K562 (cell line): ENCODE data around the gene ARL6IP4. TPM values are rescaled to one million over a fixed set of nuclear protein-coding genes. Genes with fewer than 3 reads are reported as not detected.
"Not testable (repeated sequence)": the region's sequence is repeated elsewhere in the genome, so short reads cannot be mapped to it uniquely, and the experiment has no call there.

Experiments used
- ATAC-seq: fragments of 200-7000 bp; cut with Tn5 transposase; 3 replicates; pipeline ENCODE4 v1.9.1; 2020; ENCODE audit warnings: moderate library complexity
- BruUV-seq: library from RNA; stranded (reverse); fragments of 400-500 nt; replicated peaks from 2 replicates; lab custom pipeline; 2021; lab: Mats Ljungman, UMichigan
- CTCF ChIA-PET: fragments of 300-600 bp; formaldehyde crosslinking; extraction: SDS; loops from one replicate; lab custom pipeline; 2021; ENCODE audit warnings: low intra/inter-chr PET ratio; lab: Yijun Ruan, JAX
- POLR2A ChIA-PET: fragments of 300-600, 350-650 bp; sonication (Branson Sonifier 250); formaldehyde crosslinking; extraction: SDS; loops from one replicate; lab custom pipeline; 2021; ENCODE audit warnings: antibody characterized with exemption, inconsistent platforms; lab: Yijun Ruan, JAX
- DNase-seq, 4 experiments: peaks; one replicate each; pipeline versions ENCODE4 v3.0.0 to v3.0.0-alpha.2; 2011 to 2018; ENCODE audit warnings: low spot score in 3 of 4, mixed read lengths in 3 of 4; ENCODE audit errors: extremely low read depth in 1 of 4
- FAIRE-seq: peaks from 2 replicates; lab custom pipeline; 2011; peaks lifted over from hg19 to GRCh38; lab: Jason Lieb, UNC
- H2AFZ ChIP-seq: 2 replicates; pipeline ENCODE4 v1.6.0; 2011; ENCODE audit warnings: low read depth, low read length, control low read depth, inconsistent platforms
- H3K27ac ChIP-seq: fragments of 200-600 bp; 3 replicates; pipeline ENCODE4 v1.8.0; 2011; ENCODE audit warnings: low read depth, mild to moderate bottlenecking, control low read depth, inconsistent platforms, low read length, moderate library complexity, mixed read lengths; ENCODE audit errors: extremely low read depth
- H3K27me3 ChIP-seq, 2 experiments: fragments of 300-600 bp in 1 of 2; 2 replicates in 1 of 2; 3 replicates in 1 of 2; pipeline versions ENCODE4 v1.6.0 to v1.8.0; 2011; ENCODE audit warnings: inconsistent platforms in 2 of 2, low read length in 2 of 2, mild to moderate bottlenecking in 1 of 2, mixed read lengths in 1 of 2, moderate library complexity in 1 of 2; ENCODE audit not compliant: control insufficient read depth in 2 of 2, insufficient read depth in 2 of 2
- H3K36me3 ChIP-seq: fragments of 300-600 bp; 3 replicates; pipeline ENCODE4 v1.8.0; 2011; ENCODE audit warnings: mild to moderate bottlenecking, low read length, inconsistent platforms; ENCODE audit not compliant: control insufficient read depth, insufficient read depth
- H3K4me1 ChIP-seq, 2 experiments: fragments of 200-600 bp in 1 of 2; replicated peaks in 1 of 2; 2 replicates in 1 of 2; 3 replicates in 1 of 2; pipeline versions ENCODE4 v1.5.1 to v1.8.0; 2011; ENCODE audit warnings: inconsistent platforms in 2 of 2, low read length in 2 of 2, mild to moderate bottlenecking in 1 of 2, mixed read lengths in 1 of 2, moderate library complexity in 1 of 2; ENCODE audit not compliant: control insufficient read depth in 2 of 2, insufficient read depth in 2 of 2
- H3K4me2 ChIP-seq: 2 replicates; pipeline ENCODE4 v1.6.1; 2011; ENCODE audit warnings: low read length, control low read depth, inconsistent platforms, mixed read lengths; ENCODE audit not compliant: insufficient read depth
- H3K4me3 ChIP-seq: fragments of 200-600 bp; sonication (generic), shearing (Covaris generic); 2 replicates; pipeline ENCODE4 v1.5.1; 2016; ENCODE audit warnings: control low read depth, inconsistent platforms
- H3K79me2 ChIP-seq: fragments of 200-600 bp; 3 replicates; pipeline ENCODE4 v1.8.0; 2011; ENCODE audit warnings: low read length, inconsistent platforms; ENCODE audit not compliant: control insufficient read depth, insufficient read depth
- H3K9ac ChIP-seq, 2 experiments: 2 replicates each; pipeline versions ENCODE4 v1.6.0 to v1.6.1; 2011; ENCODE audit warnings: low read depth in 2 of 2, low read length in 2 of 2, control low read depth in 1 of 2, inconsistent platforms in 1 of 2, mild to moderate bottlenecking in 1 of 2, mixed read lengths in 1 of 2; ENCODE audit not compliant: insufficient read depth in 1 of 2
- H3K9me1 ChIP-seq: one replicate; pipeline ENCODE4 v1.6.0; 2011; ENCODE audit warnings: inconsistent platforms, mild to moderate bottlenecking, low read length, moderate library complexity; ENCODE audit not compliant: control insufficient read depth, insufficient read depth
- H3K9me3 ChIP-seq: replicated peaks from 2 replicates; pipeline ENCODE4 v1.5.1; 2011; ENCODE audit warnings: low read depth, low read length, inconsistent platforms; ENCODE audit not compliant: control insufficient read depth, insufficient read depth
- H4K20me1 ChIP-seq: replicated peaks from 2 replicates; pipeline ENCODE4 v1.6.1; 2011; ENCODE audit warnings: low read length, inconsistent platforms, mixed read lengths; ENCODE audit not compliant: control insufficient read depth, insufficient read depth
- EGR1 ChIP-seq: fragments of 450-650 bp; conservative IDR thresholded peaks from 2 replicates; pipeline ENCODE4 v1.6.1; 2017; ENCODE audit warnings: mild to moderate bottlenecking
- TEAD4 ChIP-seq, 2 experiments: sonication (generic) in 1 of 2; formaldehyde crosslinking in 1 of 2; IDR thresholded peaks; 2 replicates each; pipeline versions ENCODE4 v1.6.1 to v1.8.0; 2012 to 2022; ENCODE audit warnings: borderline replicate concordance in 1 of 2, inconsistent platforms in 1 of 2, low read length in 1 of 2, mild to moderate bottlenecking in 1 of 2, missing genetic modification reagents in 1 of 2
- WGBS: fragments of 100-300 bp; shearing (Covaris generic); methylation state at CpG from one replicate; pipeline ENCODE4 v1.1.6; 2016; ENCODE audit warnings: low coverage, mixed read lengths; ENCODE audit not compliant: insufficient coverage; ENCODE audit errors: missing lambda C conversion rate; 5-methylcytosine and 5-hydroxymethylcytosine counted together
- in situ Hi-C: fragments of 300-500 bp; cut with MboI; formaldehyde crosslinking; loops from 4 replicates; pipeline ENCODE4 v1.15.0; 2018; ENCODE audit warnings: inconsistent platforms, mixed read lengths
- intact Hi-C: fragments of 100-400 bp; cut with micrococcal nuclease; formaldehyde crosslinking; loops from 2 replicates; pipeline ENCODE4 v1.14.2; 2022
- polyA plus RNA-seq, 8 experiments: library from polyadenylated mRNA; depleted of rRNA in 4 of 8; stranded (reverse) in 5 of 8; unstranded in 3 of 8; fragments of >200 nt; fragmentation: Nextera tagmentation in 2 of 8; fragmentation: Illumina TruSeq in 1 of 8; extraction: Ambion mirVana in 2 of 8; extraction: Trizol in 1 of 8; gene quantifications; 2 replicates each; pipeline versions ENCODE4 v1.2.1 to v1.2.3, GENCODE V29; 2011 to 2014; ENCODE audit warnings: inconsistent platforms in 1 of 8, missing spikeins in 1 of 8
- total RNA-seq, 7 experiments: library from RNA; depleted of rRNA in 6 of 7; stranded (reverse); fragments of >200 nt in 6 of 7; fragmentation: Illumina TruSeq in 2 of 7; extraction: Trizol in 2 of 7; gene quantifications; 2 replicates each; pipeline versions ENCODE4 v1.2.1 to v1.2.3, GENCODE V29; 2011 to 2021; ENCODE audit warnings: low replicate concordance in 1 of 7
- TF ChIP-seq, protein P1 (sequence below), 2 experiments: fragments of 450-650 bp in 1 of 2; sonication (generic) in 1 of 2; formaldehyde crosslinking in 1 of 2; IDR thresholded peaks in 1 of 2; conservative IDR thresholded peaks in 1 of 2; 2 replicates each; pipeline versions ENCODE4 v1.6.1 to v1.8.1; 2016 to 2023; ENCODE audit warnings: mild to moderate bottlenecking in 2 of 2, moderate library complexity in 2 of 2, inconsistent platforms in 1 of 2, missing genetic modification reagents in 1 of 2

Gene ARL6IP4
- total and polyA plus RNA-seq, 9 of the 15 experiments (the other 6 are each of a cell fraction or from before 2014, with no cell fraction given) = 2.4 to 255 (median 151) TPM

DNA sequence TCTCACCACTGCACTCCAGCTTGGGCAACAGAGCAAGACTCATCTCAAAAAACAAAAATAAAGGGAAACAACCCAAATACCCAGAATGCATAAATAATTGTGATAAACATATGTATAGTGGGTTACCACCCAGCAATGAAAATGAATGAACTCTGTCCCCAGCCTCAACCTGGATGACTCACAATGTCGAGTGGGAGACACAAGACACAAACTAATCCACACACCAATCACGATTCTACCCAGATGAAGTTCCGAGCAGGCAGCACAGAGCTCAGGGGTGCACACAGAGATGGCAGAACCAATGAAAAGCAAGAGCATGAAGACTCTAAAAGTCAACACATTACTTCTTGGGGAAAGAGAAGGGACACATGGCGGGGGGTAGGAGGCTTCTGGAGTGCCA lies 41.4 kb upstream of the ARL6IP4 start:
- no peak for TF ChIP-seq TEAD4 (IDR thresholded peaks at IDR 0.05; ENCODE audit: low read length)
- no peak for TF ChIP-seq TEAD4 (CRISPR knock-in tag; IDR thresholded peaks at IDR 0.05; ENCODE audit: borderline replicate concordance)
- no peaks in the 10 kb centered on the region for H3K9me3 ChIP-seq
- no TSS peak for BruUV-seq
- no peak for ATAC-seq
- POLR2A ChIA-PET = interaction anchor here (0.7 to 1.0 kb wide), 2 partner anchors 124 to 126 kb away, joined by 3 read pairs; no protein-coding TSS in a partner anchor
- intact Hi-C loops = no loop called here
- FAIRE-seq = peak; percentile 6
- H3K9ac ChIP-seq = no peak overlapping the region
- whole genome bisulfite sequencing = 57% methylated on average over 4 of the region's 4 CpGs
- CTCF ChIA-PET = no interaction called here
- H3K79me2 ChIP-seq = no peaks in the 10 kb centered on the region
- no peak overlapping the region for H3K4me3 ChIP-seq
- no peaks in the 10 kb centered on the region for H4K20me1 ChIP-seq
- DNase-seq = no peak
- in situ Hi-C loops = no loop called here
- H3K4me1 ChIP-seq = peaks cover 0 to 25% of the 10 kb centered on the region in 2 experiments; a peak in 4 of 5 replicates
- H3K4me2 ChIP-seq = no peak overlapping the region
- no peak overlapping the region for H2AFZ ChIP-seq
- H3K27ac ChIP-seq = no peak overlapping the region
- no peaks in the 10 kb centered on the region for H3K9me1 ChIP-seq
- H3K36me3 ChIP-seq = no peaks in the 10 kb centered on the region; the same call in 2 of the 3 replicates
- no peaks in the 10 kb centered on the region for H3K27me3 ChIP-seq

GRCh38 chr12:122941351-122941750 lies 39.1 kb upstream of the ARL6IP4 start:
- peaks cover 0 to 27% of the 10 kb centered on the region in 2 experiments; a peak in 3 of 5 replicates for H3K4me1 ChIP-seq
- H3K9me1 ChIP-seq, DNase-seq, H3K27ac ChIP-seq, ATAC-seq, in situ Hi-C loops, CTCF ChIA-PET, H3K4me2 ChIP-seq, H3K9me3 ChIP-seq, H3K9ac ChIP-seq, H2AFZ ChIP-seq, H3K79me2 ChIP-seq, FAIRE-seq, BruUV-seq, intact Hi-C loops, H3K4me3 ChIP-seq, H3K27me3 ChIP-seq, H4K20me1 ChIP-seq, H3K36me3 ChIP-seq: not testable (repeated sequence)
- WGBS = 43% methylated on average over 5 of the region's 5 CpGs
- TF ChIP-seq, protein P1, sequence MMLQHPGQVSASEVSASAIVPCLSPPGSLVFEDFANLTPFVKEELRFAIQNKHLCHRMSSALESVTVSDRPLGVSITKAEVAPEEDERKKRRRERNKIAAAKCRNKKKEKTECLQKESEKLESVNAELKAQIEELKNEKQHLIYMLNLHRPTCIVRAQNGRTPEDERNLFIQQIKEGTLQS (IDR thresholded peaks at IDR 0.05) = peak; percentile 53
- TF ChIP-seq, protein P1 (CRISPR knock-in tag; conservative IDR thresholded peaks at IDR 0.05) = not testable (repeated sequence)
- peak; percentile 32 for TF ChIP-seq EGR1
- POLR2A ChIA-PET = interaction anchor here (0.6 kb wide), 1 partner anchor 14 kb away, joined by 4 read pairs; no protein-coding TSS in a partner anchor
